Chondrocyte (in vitro differentiated cells): ENCODE results near the gene ELP2. TPM values are rescaled to one million over a fixed set of nuclear protein-coding genes. Genes with fewer than 3 reads are reported as not detected.

Experiments
- DNase-seq: peaks from one replicate; pipeline ENCODE4 v3.0.0; 2021; ENCODE audit warnings: mixed read lengths, low spot score
- H3K27ac Mint-ChIP-seq: one replicate; pipeline ENCODE4 v1.8.0; 2021; ENCODE audit warnings: mild to moderate bottlenecking, moderate library complexity, mixed read lengths; ENCODE audit not compliant: unreplicated experiment
- H3K27me3 Mint-ChIP-seq: 2 replicates; pipeline ENCODE4 v1.8.0; 2021; ENCODE audit warnings: low read depth, mixed read lengths
- H3K36me3 Mint-ChIP-seq: 2 replicates; pipeline ENCODE4 v1.8.0; 2021; ENCODE audit warnings: low read depth, mixed read lengths
- H3K4me1 Mint-ChIP-seq: 2 replicates; pipeline ENCODE4 v1.8.0; 2021; ENCODE audit warnings: low read depth, mild to moderate bottlenecking, mixed read lengths
- H3K4me3 Mint-ChIP-seq: one replicate; pipeline ENCODE4 v1.8.0; 2021; ENCODE audit warnings: mild to moderate bottlenecking, moderate library complexity, mixed read lengths; ENCODE audit not compliant: unreplicated experiment
- H3K9me3 Mint-ChIP-seq: 2 replicates; pipeline ENCODE4 v1.8.0; 2021; ENCODE audit warnings: low read depth, mixed read lengths
- total RNA-seq: library from RNA; stranded (reverse); gene quantifications from 3 replicates; pipeline ENCODE4 v1.2.1, GENCODE V29; 2021
- TF ChIP-seq, protein P1 (sequence below): fragments of 200-600 bp; sonication (generic); IDR thresholded peaks from 2 replicates; pipeline ENCODE4 v1.5.0; 2021; ENCODE audit warnings: antibody characterized with exemption, mild to moderate bottlenecking, moderate library complexity

Gene ELP2
- total RNA-seq, 1 donor from 2014 or later = 77.2 TPM

DNA sequence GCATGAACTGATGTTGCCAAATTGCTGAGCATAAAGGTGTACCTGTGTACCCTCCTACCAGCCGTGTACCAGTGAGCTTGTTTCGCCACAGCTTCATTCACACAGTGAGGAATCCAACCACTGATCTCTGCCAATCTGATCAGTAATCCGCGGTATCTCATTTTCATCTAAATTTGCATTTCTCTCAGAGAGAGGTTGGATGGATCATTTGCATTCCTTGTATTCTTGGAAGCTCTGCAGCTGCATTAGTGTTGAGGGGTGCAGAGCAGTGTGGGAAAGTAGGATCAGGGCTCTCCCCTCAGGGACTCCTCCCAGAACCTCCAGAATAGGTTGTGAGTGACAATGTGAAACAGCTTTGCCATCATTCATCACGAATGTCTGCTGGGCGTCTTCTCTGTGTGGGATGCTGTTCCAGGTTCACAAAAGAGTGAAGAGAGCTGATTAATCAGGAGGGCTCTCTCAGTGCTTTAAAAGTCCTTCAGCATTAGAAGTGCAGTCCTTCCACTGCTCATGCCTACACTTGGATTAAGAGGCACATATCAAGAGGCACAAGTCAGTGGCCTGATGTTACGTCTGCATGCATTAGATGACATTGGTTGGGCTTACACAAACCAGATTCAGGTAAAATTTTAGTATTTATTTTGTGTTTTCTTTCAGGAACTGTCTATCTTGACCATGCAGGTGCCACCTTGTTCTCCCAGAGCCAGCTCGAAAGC lies 65.1 kb downstream of the ELP2 start:
- H3K9me3 Mint-ChIP-seq = no peaks in the 10 kb centered on the region
- H3K27me3 Mint-ChIP-seq = no peaks in the 10 kb centered on the region
- H3K36me3 Mint-ChIP-seq = peaks cover 6% of the 10 kb centered on the region
- no peaks in the 10 kb centered on the region for H3K4me1 Mint-ChIP-seq
- no peak overlapping the region for H3K27ac Mint-ChIP-seq
- TF ChIP-seq, protein P1, sequence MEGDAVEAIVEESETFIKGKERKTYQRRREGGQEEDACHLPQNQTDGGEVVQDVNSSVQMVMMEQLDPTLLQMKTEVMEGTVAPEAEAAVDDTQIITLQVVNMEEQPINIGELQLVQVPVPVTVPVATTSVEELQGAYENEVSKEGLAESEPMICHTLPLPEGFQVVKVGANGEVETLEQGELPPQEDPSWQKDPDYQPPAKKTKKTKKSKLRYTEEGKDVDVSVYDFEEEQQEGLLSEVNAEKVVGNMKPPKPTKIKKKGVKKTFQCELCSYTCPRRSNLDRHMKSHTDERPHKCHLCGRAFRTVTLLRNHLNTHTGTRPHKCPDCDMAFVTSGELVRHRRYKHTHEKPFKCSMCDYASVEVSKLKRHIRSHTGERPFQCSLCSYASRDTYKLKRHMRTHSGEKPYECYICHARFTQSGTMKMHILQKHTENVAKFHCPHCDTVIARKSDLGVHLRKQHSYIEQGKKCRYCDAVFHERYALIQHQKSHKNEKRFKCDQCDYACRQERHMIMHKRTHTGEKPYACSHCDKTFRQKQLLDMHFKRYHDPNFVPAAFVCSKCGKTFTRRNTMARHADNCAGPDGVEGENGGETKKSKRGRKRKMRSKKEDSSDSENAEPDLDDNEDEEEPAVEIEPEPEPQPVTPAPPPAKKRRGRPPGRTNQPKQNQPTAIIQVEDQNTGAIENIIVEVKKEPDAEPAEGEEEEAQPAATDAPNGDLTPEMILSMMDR = no peak
- no peak overlapping the region for H3K4me3 Mint-ChIP-seq
- no peak for DNase-seq

DNA sequence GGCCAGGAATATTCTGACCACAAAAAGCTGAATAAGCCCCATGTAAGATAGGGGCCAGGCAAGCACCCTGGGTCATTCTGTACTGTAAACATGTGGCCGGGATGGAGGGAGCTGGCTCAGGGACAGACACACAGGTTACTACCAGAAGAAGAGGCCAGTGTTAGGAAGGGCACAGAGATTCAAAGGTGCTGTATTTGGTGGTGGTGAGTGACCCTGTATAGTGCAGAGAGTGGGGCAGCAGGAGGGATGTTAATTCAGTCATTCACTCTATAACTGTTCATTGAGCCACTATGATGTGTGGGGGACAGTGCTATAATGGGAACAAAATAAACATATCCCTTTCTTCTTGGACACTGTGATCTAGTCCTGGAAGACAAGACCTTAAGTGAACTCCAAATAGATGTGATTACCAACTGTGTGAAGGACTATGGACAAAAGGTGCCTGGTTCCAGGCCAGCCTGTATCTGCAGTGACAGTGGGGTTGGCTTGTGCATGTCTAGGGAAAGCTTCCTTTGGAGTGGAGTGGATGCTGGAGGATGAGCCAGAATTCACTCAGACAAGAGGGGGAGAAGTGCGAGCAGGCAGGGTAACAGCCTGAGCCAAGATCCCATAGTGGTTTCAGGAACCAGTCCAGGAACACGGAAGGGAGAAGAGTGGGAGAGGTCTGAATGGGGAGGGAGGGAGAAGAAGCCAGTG lies 65.9 kb downstream of the ELP2 start:
- Mint-ChIP-seq H3K27me3 (no peaks in the 10 kb centered on the region), H3K27ac (no peak overlapping the region), H3K4me3 (no peak overlapping the region), H3K36me3 (peaks cover 8% of the 10 kb centered on the region), H3K9me3 (no peaks in the 10 kb centered on the region), H3K4me1 (no peaks in the 10 kb centered on the region)
- DNase-seq = no peak
- TF ChIP-seq, protein P1 = no peak

DNA sequence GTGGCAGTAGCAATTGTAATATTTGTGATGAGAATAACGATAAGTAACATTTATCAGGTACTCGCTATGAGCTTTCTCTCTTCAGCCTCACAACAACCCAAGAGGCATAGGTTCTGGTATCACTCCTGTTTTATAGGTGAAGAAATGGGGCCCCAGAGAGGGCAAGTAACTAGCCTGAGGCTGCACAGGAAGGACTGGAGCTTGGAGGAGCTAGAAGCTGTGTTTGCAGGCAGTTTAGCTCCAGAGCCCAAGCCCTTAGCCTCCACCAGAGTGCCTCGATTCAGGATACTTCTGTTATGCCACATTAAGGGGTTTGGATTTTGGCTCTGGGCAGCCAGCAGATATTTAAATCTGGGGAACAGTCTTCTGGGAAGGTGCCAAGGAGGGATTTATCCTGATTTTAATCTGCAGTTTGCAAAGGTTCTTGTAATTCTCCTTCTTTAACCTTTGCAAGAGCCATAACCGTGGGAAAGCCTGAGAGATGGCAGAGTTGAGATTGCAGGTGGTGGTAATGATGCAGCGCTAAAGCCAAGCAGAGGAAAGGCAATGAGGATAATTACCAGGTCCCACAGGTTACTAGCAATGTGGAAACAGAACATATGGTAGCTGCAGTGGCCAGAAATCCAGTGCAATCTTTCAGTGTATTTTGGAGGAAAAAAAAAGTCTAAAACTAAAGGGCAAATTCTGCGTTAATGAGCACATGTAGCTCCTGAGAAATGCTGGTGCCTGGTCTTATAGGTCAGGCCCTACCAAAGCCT lies 66.7 kb downstream of the ELP2 start:
- H3K27me3 Mint-ChIP-seq = no peaks in the 10 kb centered on the region
- no peak overlapping the region for H3K27ac Mint-ChIP-seq
- no peak overlapping the region for H3K4me3 Mint-ChIP-seq
- H3K4me1 Mint-ChIP-seq = no peaks in the 10 kb centered on the region
- TF ChIP-seq, protein P1 = no peak
- DNase-seq = no peak
- H3K36me3 Mint-ChIP-seq = peaks cover 10% of the 10 kb centered on the region
- no peaks in the 10 kb centered on the region for H3K9me3 Mint-ChIP-seq

DNA sequence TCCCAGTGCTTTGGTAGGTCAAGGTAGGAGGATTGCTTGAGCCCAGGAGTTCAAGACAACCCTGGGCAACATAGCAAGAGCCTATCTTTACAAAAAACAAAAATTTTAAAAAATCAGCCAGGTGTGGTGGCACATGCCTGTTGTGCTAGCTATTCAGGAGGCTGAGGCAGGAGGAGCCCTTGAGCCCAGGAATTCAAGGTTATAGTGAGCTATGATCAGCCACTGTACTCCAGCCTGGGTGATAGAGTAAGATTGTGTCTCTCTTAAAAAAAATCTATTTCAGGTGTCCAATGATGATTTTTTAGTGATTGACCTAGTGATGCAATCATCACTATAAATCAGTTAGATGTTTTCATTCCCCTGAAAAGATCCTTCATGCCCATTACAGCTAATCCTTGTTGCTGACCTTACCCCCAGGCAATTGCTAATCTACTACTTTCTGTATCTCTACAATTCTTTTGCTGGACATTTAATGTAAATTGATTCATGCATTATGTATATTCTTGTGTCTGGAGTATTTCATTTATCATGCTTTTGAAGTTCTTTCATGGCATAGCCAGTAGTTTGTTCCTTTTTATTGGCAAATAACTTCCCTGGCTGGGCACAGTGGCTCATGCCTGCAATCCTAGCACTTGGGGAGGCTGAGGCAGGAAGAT lies 67.9 kb downstream of the ELP2 start:
- Mint-ChIP-seq H3K27me3 (no peaks in the 10 kb centered on the region), H3K36me3 (peaks cover 12% of the 10 kb centered on the region), H3K4me3 (no peak overlapping the region), H3K4me1 (no peaks in the 10 kb centered on the region), H3K27ac (no peak overlapping the region), H3K9me3 (no peaks in the 10 kb centered on the region)
- no peak for DNase-seq
- TF ChIP-seq, protein P1 = no peak
